ENCODE measurements around the gene RPS18. TPM values are rescaled to one million over a fixed set of nuclear protein-coding genes. Genes with fewer than 3 reads are reported as not detected.
A peak's percentile ranks its signal among the peaks of the same experiment; 100 is the strongest.

The RPS18 gene
- total and polyA plus RNA-seq, 2 of the 13 experiments (the other 11 are each of a cell fraction or from before 2014, with no cell fraction given) = 3,896 to 5,806 TPM

DNA sequence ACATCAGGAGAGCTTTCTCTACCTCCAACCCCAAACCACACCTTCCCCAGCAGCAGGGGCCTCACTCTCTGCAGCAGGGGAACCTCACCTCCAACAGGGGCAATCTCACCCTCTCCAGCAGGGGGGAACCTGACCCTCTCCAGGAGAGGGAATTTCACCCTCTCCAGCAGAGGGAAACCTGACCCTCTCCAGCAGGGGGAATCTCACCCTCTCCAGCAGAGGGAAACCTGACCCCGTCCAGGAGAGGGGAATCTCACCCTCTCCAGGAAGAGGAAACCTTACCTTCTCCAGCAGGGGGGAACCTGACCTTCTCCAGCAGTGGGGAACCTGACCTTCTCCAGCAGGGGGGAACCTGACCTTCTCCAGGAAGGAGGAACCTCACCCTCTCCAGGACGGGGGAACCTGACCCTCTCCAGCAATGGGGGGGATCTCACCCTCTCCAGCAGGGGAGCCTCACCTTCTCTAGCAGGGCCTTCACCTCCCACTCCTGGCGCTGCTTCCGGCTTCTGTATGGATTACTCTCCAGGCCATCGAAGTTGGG, 8.2 kb downstream of the RPS18 start (continued):
- peak; percentile 82 for TF ChIP-seq ZNF414 (CRISPR knock-in tag; IDR thresholded peaks at IDR 0.05)
- TF ChIP-seq SOX6 (IDR thresholded peaks at IDR 0.05) = no peak
- TF ChIP-seq SOX6 (CRISPR knock-in tag; IDR thresholded peaks at IDR 0.05) = peak; percentile 22; the same call in 1 of the 2 replicates
- no peak for TF ChIP-seq ZSCAN22 (CRISPR knock-in tag; IDR thresholded peaks at IDR 0.05)
- TF ChIP-seq GPN1 (CRISPR knock-in tag; IDR thresholded peaks at IDR 0.05; ENCODE audit: borderline replicate concordance) = no peak
- no peak for TF ChIP-seq ZHX2 (IDR thresholded peaks at IDR 0.05; ENCODE audit: low read depth)
- no peak for TF ChIP-seq ZHX2 (CRISPR knock-in tag; IDR thresholded peaks at IDR 0.05; ENCODE audit: borderline replicate concordance)
- TF ChIP-seq SIN3A (IDR thresholded peaks at IDR 0.05; ENCODE audit: borderline replicate concordance, low read depth, low read length) = no peak
- peak in 1 of 2 experiments; percentile 50; a peak in 1 of 4 replicates for TF ChIP-seq KLF16 (CRISPR knock-in tag; IDR thresholded peaks at IDR 0.05)
- TF ChIP-seq ZSCAN20 (CRISPR knock-in tag; IDR thresholded peaks at IDR 0.05; ENCODE audit: borderline replicate concordance) = no peak
- peak; percentile 46; the same call in 1 of the 2 replicates for TF ChIP-seq YEATS2 (CRISPR knock-in tag; IDR thresholded peaks at IDR 0.05; ENCODE audit: borderline replicate concordance)
- TF ChIP-seq NR2C2 (CRISPR knock-in tag; IDR thresholded peaks at IDR 0.05; ENCODE audit: borderline replicate concordance) = peak; percentile 60; the same call in 1 of the 2 replicates
- TF ChIP-seq, protein P1, sequence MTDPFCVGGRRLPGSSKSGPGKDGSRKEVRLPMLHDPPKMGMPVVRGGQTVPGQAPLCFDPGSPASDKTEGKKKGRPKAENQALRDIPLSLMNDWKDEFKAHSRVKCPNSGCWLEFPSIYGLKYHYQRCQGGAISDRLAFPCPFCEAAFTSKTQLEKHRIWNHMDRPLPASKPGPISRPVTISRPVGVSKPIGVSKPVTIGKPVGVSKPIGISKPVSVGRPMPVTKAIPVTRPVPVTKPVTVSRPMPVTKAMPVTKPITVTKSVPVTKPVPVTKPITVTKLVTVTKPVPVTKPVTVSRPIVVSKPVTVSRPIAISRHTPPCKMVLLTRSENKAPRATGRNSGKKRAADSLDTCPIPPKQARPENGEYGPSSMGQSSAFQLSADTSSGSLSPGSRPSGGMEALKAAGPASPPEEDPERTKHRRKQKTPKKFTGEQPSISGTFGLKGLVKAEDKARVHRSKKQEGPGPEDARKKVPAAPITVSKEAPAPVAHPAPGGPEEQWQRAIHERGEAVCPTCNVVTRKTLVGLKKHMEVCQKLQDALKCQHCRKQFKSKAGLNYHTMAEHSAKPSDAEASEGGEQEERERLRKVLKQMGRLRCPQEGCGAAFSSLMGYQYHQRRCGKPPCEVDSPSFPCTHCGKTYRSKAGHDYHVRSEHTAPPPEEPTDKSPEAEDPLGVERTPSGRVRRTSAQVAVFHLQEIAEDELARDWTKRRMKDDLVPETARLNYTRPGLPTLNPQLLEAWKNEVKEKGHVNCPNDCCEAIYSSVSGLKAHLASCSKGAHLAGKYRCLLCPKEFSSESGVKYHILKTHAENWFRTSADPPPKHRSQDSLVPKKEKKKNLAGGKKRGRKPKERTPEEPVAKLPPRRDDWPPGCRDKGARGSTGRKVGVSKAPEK (CRISPR knock-in tag; IDR thresholded peaks at IDR 0.05; ENCODE audit: borderline replicate concordance) = no peak
- no peak for TF ChIP-seq SNAPC2 (CRISPR knock-in tag; IDR thresholded peaks at IDR 0.05)
- TF ChIP-seq XRCC5 (optimal IDR thresholded peaks at IDR 0.05; ENCODE audit: low read length) = peak; percentile 99
- TF ChIP-seq ZNF564 (CRISPR knock-in tag; IDR thresholded peaks at IDR 0.05) = no peak
- TF ChIP-seq, protein P2, sequence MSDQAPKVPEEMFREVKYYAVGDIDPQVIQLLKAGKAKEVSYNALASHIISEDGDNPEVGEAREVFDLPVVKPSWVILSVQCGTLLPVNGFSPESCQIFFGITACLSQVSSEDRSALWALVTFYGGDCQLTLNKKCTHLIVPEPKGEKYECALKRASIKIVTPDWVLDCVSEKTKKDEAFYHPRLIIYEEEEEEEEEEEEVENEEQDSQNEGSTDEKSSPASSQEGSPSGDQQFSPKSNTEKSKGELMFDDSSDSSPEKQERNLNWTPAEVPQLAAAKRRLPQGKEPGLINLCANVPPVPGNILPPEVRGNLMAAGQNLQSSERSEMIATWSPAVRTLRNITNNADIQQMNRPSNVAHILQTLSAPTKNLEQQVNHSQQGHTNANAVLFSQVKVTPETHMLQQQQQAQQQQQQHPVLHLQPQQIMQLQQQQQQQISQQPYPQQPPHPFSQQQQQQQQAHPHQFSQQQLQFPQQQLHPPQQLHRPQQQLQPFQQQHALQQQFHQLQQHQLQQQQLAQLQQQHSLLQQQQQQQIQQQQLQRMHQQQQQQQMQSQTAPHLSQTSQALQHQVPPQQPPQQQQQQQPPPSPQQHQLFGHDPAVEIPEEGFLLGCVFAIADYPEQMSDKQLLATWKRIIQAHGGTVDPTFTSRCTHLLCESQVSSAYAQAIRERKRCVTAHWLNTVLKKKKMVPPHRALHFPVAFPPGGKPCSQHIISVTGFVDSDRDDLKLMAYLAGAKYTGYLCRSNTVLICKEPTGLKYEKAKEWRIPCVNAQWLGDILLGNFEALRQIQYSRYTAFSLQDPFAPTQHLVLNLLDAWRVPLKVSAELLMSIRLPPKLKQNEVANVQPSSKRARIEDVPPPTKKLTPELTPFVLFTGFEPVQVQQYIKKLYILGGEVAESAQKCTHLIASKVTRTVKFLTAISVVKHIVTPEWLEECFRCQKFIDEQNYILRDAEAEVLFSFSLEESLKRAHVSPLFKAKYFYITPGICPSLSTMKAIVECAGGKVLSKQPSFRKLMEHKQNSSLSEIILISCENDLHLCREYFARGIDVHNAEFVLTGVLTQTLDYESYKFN (CRISPR knock-in tag; conservative IDR thresholded peaks at IDR 0.05) = no peak

Data from HepG2 (cell line).